GM19193 (cell line): Measurements from ENCODE around the gene CUEDC1.

Experiments
- POLR2A ChIP-seq: IDR thresholded peaks from 4 replicates; pipeline ENCODE4 v1.6.1; 2011; ENCODE audit not compliant: insufficient read depth, insufficient read length; ENCODE audit errors: extremely low read depth

Gene CUEDC1

DNA sequence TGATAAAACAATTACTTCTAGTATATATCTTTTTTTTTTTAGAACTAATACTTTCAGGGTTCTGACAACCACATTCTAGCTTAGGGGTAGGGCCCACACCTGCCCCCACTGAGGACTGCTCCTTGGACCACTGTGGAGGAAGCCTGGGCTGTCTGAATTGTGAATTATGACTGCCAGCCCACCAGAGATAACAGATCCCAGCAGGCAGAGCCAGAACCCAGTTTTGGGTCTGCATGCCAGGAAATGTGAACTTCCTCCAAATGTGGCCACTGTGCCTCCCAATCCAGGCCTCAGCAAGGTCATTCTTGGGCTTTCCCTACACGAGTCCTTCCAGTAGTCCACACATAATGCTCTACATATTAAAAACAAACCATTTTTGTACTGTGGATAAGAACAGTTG is 16.9 kb upstream of the CUEDC1 start:
- no peak for TF ChIP-seq POLR2A

DNA sequence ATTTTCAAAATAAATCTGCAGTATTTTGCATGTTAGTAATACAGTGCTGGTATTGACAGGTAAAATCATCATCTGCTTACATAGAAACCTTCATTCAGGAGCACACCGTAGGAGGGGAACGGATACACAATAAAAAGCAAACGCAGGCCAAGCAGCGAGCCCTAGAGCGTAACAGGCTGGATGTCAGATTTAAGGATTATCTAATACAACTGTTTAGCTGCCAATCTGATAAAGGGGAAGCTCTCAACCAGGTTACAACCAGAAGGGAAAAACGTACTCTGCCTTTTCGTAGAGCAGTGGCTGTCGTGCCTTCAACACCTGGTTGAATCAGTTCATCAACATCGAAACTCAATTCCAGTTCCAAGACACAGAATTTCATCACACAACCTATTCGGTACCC is 16.4 kb upstream of the CUEDC1 start:
- no peak for TF ChIP-seq POLR2A

DNA sequence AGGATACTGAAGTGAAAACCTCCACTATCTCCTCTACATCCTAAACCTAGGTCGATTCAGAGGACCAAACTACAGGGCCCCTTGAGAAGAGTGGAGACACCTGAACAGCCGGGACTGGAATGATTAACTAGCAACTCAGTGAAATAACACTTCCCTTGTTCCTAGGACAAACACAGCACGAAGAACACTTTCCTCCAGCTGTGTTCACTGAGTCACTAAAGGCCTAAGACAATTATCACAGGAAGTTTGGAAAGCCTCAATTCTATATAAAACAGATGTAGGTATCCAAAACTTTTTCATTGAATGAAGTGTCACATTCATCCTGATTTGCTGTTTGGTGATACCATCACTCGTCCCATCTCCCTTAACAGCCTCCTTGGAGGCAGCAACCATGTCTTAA is 15.5 kb upstream of the CUEDC1 start:
- TF ChIP-seq POLR2A, result no peak

DNA sequence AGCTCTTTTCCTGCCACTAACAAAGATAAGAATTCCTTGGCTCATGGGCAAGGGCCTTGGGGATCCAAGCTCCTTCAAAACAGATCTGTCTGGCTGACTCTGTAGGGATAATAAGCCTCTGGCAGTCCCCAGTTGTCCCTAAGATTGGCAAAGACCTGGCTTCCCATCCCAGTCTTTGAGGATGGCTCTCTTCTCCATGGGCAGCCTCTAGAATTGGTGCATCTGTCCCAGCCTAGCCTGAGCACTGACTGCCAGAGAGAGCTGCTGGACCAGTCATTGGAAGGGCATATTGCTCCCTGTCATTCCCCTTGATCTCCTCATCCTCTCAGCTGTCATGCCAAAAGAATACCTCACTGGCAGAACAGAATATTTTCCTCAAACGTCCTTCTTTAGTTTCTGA is 13.2 kb upstream of the CUEDC1 start:
- no peak for TF ChIP-seq POLR2A

DNA sequence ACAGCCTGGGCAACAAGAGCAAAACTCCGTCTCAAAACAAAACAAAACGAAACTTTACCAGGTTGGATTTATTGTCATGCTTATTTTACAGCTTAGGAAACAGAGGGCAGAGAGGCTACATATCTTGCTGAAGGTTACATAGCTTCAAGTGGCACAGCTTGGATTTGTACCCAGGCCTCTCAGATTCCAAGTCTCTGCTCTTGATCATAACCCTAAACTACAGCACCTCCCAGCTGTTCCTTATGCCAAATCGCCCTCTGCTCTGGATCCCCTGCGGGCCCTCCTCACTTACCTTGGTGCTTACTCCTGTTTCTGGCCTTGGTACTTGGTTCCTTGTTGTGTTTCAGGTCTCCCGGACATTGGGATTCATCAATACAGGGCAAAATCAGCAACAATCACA is 11.7 kb upstream of the CUEDC1 start:
- no peak for TF ChIP-seq POLR2A

DNA sequence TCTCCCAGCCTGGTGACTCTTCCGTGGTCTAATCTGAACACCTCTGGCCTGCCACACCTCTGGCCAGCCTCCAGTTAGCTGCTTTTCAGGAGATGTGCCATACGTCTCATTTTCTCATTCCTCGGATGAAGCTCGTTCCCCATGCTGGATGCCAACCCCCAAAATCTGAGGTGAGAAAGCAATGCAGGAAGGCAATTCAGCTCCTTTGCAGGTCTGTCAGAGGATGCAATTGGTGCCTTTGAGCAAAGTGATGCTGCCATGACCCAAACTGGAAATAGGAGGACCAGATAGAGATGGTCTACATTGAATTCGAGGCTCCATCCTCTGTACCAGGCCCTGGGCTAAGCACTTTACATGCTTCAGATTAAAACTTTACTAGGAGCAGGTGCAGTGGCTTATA is 11.0 kb upstream of the CUEDC1 start:
- TF ChIP-seq POLR2A, result no peak

DNA sequence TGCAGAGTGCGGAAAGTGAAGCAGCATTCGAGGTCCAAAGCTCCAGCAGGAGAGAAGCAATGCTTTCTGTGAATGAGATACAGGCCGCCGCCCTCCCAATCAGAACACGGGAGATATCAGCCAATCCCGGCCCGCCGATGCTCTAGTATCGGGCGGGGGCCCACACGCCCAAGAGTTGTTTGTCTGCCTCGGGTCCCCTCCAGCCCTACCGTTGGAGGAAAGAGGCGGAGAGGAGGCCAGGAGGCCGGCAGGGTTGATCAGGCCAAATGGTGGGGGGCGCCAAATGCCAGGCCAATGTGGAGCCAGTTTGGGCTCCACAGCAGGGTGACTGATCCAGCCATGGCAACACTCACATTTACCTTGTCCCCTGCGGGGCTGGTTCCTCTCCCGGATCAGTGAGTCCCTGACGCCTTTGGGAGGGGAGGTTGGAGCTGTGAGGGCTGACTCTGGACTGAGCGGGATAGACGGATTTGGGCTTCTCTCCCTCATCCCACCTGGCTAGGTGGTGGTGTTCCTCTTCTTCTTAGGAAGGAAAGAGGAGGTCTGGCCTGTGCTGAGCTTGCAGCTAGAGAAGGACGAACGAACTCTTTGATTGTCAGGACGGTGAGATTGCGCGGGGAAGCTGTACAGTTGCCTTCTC is 10.4 kb upstream of the CUEDC1 start:
- TF ChIP-seq POLR2A, result no peak

DNA sequence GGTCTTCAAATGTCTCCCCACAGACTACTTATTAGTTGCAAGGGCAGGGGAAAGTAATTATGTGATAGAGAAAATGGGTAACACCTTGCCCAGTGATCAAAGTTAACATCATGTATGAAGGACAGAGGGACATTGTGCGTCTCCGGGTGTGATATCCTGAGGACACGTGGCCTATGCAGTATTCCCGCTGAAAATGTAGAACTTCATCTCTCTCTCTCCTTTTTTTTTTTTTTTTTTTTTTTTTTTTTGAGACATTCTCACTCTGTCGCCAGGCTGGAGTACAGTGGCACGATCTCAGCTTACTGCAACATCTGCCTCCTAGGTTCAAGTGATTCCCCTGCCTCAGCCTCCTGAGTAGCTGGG is 7.9 kb upstream of the CUEDC1 start:
- TF ChIP-seq POLR2A, result no peak

DNA sequence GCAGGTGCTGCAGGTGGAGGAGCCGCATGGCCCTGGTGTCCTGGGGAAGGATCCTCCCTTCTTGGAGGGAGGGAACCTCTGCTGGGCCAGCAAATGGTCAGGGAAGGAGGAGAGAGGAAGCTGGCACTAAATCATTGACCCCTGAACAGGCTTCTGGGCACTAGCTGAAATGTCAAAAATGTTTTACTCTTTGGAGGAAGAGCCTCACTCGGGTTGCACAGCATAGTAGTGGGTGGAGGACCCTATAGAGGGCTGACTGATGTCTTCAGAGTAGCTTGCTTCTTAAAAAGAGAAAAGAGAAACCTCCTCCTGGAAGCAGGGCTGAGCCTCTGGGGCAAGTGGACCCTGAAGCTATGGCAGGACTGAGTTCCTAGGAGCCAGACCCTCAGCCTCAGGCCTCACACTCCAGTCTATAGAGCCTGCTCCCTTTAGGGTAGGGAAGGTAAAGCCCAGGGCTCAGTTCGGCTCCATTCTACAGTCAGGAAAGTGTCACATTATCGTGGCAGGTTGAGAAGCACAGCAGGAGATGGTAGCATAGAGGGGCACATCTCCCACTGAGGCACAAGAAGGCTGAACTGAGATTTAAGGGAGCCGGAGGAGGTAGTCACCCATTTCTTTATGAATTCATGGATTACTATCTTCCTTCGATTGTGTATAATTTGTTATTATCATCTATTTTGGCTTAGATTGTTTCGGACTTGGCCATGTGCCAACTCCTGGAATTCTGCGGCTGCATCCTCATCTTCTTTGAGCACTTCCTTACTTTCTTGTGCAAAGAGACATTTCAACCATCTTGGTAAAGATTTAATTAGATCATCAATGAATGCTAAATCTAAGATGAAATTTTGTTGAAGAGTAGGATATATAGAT is 7.3 kb upstream of the CUEDC1 start:
- TF ChIP-seq POLR2A, result no peak

DNA sequence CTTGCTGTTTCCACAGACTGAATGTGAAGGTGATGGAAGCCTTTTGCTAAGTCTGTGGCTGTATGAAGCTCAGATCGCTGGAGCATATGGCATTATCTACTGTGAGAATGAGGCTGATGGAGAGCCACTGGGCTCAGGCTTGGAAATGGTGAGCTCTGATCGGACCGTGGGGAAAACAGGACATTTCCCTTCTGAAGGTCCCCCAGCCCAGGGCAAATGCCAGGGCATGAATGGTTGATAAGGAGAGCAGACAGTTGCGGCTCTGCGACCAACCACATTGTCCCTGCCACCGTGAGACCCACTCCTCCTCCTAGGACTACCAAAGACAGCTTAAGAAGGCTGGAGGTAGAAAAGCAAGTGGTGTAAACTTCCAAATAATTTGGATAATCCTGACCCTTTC is 4.7 kb upstream of the CUEDC1 start:
- no peak for TF ChIP-seq POLR2A

DNA sequence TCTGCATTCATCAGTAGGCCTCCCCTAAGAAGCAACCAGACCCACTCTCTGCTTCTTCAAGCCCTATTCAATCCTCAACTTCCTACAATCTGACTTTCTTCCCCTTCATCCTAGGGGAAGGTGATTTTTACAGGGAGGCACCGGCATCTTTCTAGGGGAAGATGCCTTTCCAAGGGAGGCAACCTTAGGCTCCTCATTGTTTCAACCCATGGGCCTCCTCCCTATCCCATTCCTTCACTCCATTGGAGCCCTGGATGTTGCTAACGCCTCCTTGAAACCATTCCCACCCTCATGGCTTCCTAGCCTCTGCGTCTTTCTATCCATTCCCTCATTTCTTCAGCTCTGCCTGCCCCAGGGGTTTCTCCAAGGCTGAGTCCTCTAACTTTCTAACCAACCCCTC is 2.7 kb upstream of the CUEDC1 start:
- no peak for TF ChIP-seq POLR2A

DNA sequence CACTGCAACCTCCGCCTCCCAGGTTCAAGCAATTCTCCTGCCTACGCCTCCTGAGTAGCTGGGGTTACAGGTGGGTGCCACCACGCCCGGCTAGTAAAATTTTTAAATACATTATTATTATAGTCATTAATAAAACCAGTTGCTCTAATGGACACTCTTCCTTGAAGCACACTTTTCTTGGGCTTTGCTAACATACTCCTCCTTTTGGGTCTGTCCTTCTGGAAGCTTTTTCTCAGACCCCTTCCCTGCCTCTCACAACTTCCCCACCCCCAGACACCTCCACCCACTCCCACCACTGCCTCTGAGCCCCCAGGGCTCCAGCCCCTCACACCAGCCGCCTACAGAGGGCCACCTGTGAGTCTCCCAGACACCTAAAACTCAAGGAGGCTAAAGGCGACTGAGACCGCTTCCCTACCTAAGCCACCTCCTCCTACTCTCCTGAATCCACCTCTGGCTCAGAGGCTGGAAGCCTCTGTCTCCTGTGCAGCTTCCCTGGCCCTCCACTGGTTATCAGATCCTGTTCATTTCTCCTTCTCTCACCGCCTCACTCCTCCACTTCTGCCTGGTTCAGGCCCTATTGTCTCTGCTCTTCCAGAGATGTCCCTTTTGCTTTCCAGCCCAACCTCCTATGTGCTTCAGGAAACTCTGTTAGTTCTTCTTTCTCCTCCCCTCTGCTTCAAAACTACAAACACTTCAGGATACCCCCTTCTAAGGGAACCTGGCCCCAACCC is 2.1 kb upstream of the CUEDC1 start:
- no peak for TF ChIP-seq POLR2A

DNA sequence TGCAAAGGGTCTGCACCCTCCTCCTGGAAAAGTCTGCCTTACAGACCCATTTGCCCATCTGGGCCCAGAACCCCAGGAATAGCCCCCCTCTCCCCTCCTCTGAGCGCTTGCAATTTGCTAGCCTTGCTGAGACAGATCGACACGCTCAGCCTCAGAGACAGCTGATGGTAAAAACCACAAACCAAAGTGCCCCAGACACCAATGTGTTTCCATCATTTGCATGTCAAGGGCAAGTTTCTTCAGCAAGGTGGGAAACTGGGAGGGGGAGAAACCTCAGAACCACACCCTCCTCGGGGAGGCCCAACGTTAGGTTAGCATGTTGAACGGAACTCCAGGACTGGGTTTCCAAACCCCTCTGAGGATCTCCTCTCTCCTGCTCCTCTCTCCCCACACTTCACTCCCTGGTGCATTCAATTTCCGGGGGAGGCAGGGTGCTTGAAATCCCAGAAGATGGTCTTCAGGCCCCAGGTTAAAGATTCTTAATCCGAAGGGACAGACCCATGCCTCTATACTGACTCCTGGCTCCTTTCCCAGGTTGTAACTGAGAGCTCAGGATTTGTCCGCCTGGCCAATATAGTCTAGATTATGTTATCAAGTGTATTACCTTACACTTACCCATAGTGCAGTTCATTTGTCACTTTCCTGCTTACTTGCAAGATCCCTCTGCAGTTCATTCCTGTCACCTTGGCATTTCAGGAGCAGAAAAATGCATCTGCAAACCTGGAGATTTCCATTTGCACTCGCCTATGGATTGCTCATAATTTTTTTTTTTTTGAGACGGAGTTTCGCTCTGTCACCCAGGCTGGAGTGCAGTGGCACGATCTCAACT is 1.3 kb upstream of the CUEDC1 start:
- no peak for TF ChIP-seq POLR2A

DNA sequence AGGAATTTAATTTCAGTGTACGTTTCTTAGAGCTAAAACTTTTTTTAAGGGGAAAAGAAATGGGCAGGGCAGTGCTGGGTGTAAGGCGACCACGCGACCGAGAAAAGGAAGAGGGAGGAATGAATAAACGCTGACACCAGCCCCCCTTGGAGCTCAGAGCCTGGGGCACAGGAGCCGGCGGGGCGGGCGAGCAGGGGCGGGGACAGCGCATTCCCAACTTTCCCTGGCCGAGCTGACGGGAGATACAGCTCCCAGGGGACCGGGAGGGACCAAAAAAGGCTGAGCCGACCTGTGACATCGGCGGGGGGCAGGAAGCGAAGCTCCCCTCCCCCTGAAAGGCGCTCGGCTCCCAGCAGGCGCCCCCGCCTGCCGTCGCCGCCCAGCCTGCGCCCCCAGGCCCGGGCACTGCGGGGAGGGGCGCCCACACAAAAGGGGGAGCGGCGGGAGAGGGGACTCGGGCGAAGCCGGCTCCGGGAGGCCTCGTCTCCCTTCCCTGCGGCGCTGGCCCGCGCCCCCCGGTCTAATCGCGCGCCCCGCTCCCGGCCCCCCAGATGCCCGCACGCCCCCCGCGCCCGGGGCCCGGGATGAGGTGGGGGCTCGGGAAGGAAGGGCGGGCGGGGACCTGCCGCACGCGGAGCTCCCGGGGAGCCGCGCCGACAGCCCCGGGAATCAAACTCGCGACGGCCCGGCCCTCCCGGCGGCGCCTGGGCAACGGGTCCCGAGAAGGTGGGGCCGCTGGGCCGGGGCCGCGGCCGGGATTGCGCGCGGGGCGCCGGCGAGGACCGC is 622 bp downstream of the CUEDC1 start:
- no peak for TF ChIP-seq POLR2A
